Prostate gland (tissue), 2 donors: ENCODE data around the gene SLC6A6. TPM values are rescaled to one million over a fixed set of nuclear protein-coding genes. Genes with fewer than 3 reads are reported as not detected.

Source experiments
- DNase-seq: peaks from one replicate; pipeline ENCODE4 v3.0.0-alpha.2; 2019; ENCODE audit warnings: low spot score
- H3K27ac ChIP-seq, 2 donors: fragments of 200-600 bp; sonication (generic); 2 replicates each; pipeline ENCODE4 v1.5.1; 2017 to 2019
- H3K27me3 ChIP-seq: fragments of 200-600 bp; sonication (generic); replicated peaks from 2 replicates; pipeline ENCODE4 v1.5.1; 2019; ENCODE audit not compliant: insufficient read depth
- H3K36me3 ChIP-seq, 2 donors: fragments of 200-600 bp; sonication (generic); 1 replicate in 1 of 2; 2 replicates in 1 of 2; pipeline versions ENCODE4 v1.5.1 to v1.8.1; 2017 to 2019
- H3K4me1 ChIP-seq: fragments of 200-600 bp; sonication (generic); replicated peaks from 2 replicates; pipeline ENCODE4 v1.5.1; 2019
- H3K4me3 ChIP-seq, 2 donors: fragments of 200-600 bp; sonication (generic); 2 replicates each; pipeline ENCODE4 v1.5.1; 2017 to 2019
- H3K9me3 ChIP-seq: fragments of 200-600 bp; sonication (generic); 2 replicates; pipeline ENCODE4 v1.5.1; 2017
- CTCF ChIP-seq, 4 experiments: fragments of 200-600 bp in 2 of 4; fragments of 450-650 bp in 2 of 4; sonication (generic) in 2 of 4; IDR thresholded peaks; 1 replicate in 3 of 4; 2 replicates in 1 of 4; pipeline ENCODE4 v1.5.1; 2016 to 2019; ENCODE audit warnings: antibody characterized with exemption in 4 of 4, mild to moderate bottlenecking in 2 of 4, moderate library complexity in 2 of 4
- POLR2A ChIP-seq: fragments of 450-650 bp; IDR thresholded peaks from one replicate; pipeline ENCODE4 v1.6.1; 2016; ENCODE audit warnings: antibody characterized with exemption, mild to moderate bottlenecking
- POLR2AphosphoS5 ChIP-seq: sonication (generic); formaldehyde crosslinking; IDR thresholded peaks from one replicate; pipeline ENCODE4 v1.6.1; 2017; ENCODE audit warnings: antibody characterized with exemption
- WGBS: methylation state at CpG from one replicate; pipeline ENCODE4 v1.1.5; 2018; 5-methylcytosine and 5-hydroxymethylcytosine counted together
- intact Hi-C: fragments of 100-400 bp; cut with DNase I; formaldehyde crosslinking; loops from one replicate; pipeline ENCODE4 v1.14.2; 2022
- total RNA-seq, 2 donors: library from RNA; depleted of rRNA; stranded (reverse); fragments of >200 nt; gene quantifications; one replicate each; pipeline ENCODE4 v1.1.0, GENCODE V29; 2016

Gene SLC6A6
- total RNA-seq, 2 donors from 2014 or later: 6.9 to 24.5 TPM

DNA sequence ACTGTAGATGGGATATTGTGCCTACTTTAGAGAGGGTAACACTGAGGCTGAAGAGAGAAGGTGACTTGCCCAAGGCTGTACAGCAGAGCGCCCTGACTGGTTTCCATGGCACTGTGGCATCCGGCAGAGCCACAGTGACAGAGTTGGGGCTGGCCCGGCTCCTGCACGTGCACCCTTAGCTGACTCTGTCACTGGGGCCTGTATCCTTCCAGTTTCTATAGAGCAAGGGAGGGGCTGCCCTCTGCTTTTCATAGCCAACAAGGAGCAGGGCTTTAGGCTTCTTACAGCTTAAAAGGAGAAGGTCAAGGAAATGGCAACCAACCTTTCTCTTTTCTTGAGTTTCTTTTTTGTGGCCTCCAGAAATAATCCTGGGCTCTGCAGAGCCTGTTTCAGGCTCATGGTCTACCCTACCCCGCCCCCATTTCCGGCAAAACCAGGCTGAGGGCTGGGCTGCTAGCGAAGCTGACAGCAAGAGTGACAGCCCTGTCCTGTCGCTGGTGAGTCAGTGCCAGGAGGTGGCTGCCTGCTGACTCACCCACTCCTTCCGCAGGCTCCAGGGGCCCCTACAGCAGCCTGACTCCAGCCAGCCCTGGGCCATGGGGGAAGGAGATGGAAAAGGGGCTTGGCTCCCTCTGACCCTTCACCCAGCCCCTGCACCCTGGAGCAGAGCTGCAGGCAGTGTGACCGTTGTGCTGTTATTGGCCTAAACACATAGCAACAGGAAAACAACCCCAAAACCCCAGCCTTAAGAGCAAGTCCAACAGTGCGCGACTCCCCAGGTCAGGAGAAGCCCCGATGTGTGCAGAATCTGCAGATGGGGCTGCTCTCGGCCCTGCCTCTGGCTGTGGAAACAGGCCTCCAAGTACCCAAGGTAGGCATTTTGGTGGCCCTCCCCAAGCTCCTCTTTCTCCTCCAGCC, 29.8 kb downstream of the SLC6A6 start:
- WGBS: 56% methylated on average over 14 of the region's 14 CpGs
- TF ChIP-seq POLR2A: no peak
- no peak for TF ChIP-seq CTCF (IDR thresholded peaks at IDR 0.05)
- peak; percentile 66 for TF ChIP-seq POLR2AphosphoS5
- H3K27me3 ChIP-seq: no peaks in the 10 kb centered on the region
- no peaks in the 10 kb centered on the region for H3K4me1 ChIP-seq
- DNase-seq: peak; percentile 68
- no peak overlapping the region for H3K27ac ChIP-seq
- H3K4me3 ChIP-seq: no peak overlapping the region
- intact Hi-C loops: no loop called here
- H3K9me3 ChIP-seq: no peaks in the 10 kb centered on the region
- no peaks in the 10 kb centered on the region for H3K36me3 ChIP-seq

DNA sequence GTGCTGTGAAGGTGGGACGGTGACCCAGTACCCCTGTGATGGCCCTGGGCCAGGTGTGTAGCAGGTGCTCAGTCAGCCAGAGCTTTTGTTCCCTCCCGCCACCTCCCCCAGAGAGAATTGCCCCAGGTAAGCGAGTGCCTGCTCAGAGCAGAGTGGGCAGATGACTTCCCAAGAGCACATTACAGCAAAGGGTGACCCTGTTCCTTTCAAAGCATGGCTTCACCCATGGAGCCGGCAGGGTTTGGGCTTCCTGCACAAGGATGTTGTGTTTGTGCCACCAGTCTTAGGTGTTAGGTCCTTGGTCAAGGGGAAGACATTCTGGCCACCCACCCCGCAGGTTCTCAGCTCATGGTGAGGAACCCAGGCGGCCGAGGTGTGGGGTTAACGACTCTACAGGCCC, 30.7 kb downstream of the SLC6A6 start:
- no peaks in the 10 kb centered on the region for H3K27me3 ChIP-seq
- no peaks in the 10 kb centered on the region for H3K4me1 ChIP-seq
- no peak for TF ChIP-seq POLR2AphosphoS5
- TF ChIP-seq POLR2A: no peak
- no peak for TF ChIP-seq CTCF (IDR thresholded peaks at IDR 0.05)
- no peak for DNase-seq
- H3K27ac ChIP-seq: no peak overlapping the region
- intact Hi-C loops: no loop called here
- H3K4me3 ChIP-seq: no peak overlapping the region
- WGBS: 95% methylated on average over 8 of the region's 8 CpGs
- no peaks in the 10 kb centered on the region for H3K9me3 ChIP-seq
- H3K36me3 ChIP-seq: no peaks in the 10 kb centered on the region

- Histone ChIP-seq H3K36me3 (no peaks in the 10 kb centered on the region), H3K27ac (no peak overlapping the region), H3K4me3 (no peak overlapping the region), H3K27me3 (no peaks in the 10 kb centered on the region), H3K4me1 (peaks cover 1% of the 10 kb centered on the region), H3K9me3 (no peaks in the 10 kb centered on the region)
- TF ChIP-seq POLR2AphosphoS5 (no peak), POLR2A (no peak), CTCF (IDR thresholded peaks at IDR 0.05) (no peak)
- intact Hi-C loops: no loop called here
- WGBS: 60% methylated on average over 4 of the region's 4 CpGs
- no peak for DNase-seq
Observed at GRCh38 chr3:14434126-14434497, 31.7 kb downstream of the SLC6A6 start.

- no peak overlapping the region for H3K27ac ChIP-seq
- H3K36me3 ChIP-seq: no peaks in the 10 kb centered on the region
- no peaks in the 10 kb centered on the region for H3K9me3 ChIP-seq
- TF ChIP-seq POLR2AphosphoS5 (peak; percentile 88), POLR2A (no peak)
- intact Hi-C loops: no loop called here
- peak; percentile 81 for DNase-seq
- WGBS: 38% methylated on average over 12 of the region's 12 CpGs
- peaks cover 6% of the 10 kb centered on the region for H3K4me1 ChIP-seq
- no peaks in the 10 kb centered on the region for H3K27me3 ChIP-seq
- no peak overlapping the region for H3K4me3 ChIP-seq
Observed at GRCh38 chr3:14434498-14435151, 32.2 kb downstream of the SLC6A6 start.

DNA sequence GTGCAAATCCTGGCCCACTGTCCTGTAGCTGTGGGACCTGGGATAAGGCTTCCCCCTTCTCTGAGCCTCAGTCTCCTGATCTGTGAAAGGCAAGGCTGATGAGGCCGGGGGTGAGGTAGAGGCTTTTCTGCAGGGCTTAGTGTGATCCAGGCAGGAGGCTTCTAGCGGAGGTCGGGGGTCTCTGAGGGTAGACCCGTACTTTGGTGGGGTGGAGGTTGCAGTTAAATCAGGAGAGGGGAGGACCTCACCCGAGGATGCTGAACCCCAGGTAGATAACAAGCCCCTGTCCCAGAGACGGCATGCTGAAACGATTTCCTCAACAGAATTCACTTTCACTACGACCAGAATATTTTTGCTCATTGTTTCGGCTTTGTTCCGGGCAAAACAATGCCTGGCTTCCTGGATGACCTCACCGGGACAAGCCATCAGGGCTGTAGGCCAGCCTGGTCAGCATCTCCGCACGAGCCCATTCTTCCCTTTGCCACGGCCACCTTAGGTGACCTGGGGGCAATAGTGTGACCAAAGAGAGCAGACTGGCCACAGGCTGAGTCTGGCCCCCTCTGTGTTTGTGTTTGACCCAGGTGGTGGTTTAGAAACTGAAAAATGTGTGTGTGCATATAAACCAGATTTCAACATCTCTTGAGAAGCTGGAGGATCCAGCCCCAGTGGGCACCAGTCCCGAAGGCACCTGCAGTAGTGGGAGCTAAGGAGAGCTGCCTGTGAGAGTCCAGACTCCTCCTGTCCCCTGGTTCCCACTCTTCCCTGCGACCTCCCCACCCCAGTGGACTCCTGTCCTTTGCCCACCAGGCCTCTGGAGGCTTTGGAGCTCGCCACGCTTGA, 33.0 kb downstream of the SLC6A6 start:
- H3K4me1 ChIP-seq: peaks cover 8% of the 10 kb centered on the region
- H3K9me3 ChIP-seq: no peaks in the 10 kb centered on the region
- H3K27ac ChIP-seq: no peak overlapping the region
- intact Hi-C loops: no loop called here
- no peak overlapping the region for H3K4me3 ChIP-seq
- whole genome bisulfite sequencing: 79% methylated on average over 18 of the region's 18 CpGs
- DNase-seq: no peak
- H3K27me3 ChIP-seq: no peaks in the 10 kb centered on the region
- no peaks in the 10 kb centered on the region for H3K36me3 ChIP-seq
- TF ChIP-seq POLR2A (no peak), CTCF (IDR thresholded peaks at IDR 0.05) (no peak), POLR2AphosphoS5 (no peak)
